OCI-LY7 (cell line): ENCODE measurements around the gene GOLGA6L10. TPM values are rescaled to one million over a fixed set of nuclear protein-coding genes. Genes with fewer than 3 reads are reported as not detected.
"Not testable (repeated sequence)": the region's sequence is repeated elsewhere in the genome, so short reads cannot be mapped to it uniquely, and the experiment has no call there.

Source experiments
- BruUV-seq: library from RNA; stranded (reverse); fragments of 400-500 nt; replicated peaks from 2 replicates; lab custom pipeline; 2021; lab: Mats Ljungman, UMichigan
- CTCF ChIA-PET: fragments of 300-600 bp; sonication (Branson Sonifier 250); formaldehyde crosslinking; loops from one replicate; lab custom pipeline; 2022; ENCODE audit warnings: antibody characterized with exemption; ENCODE audit not compliant: unreplicated experiment; lab: Charles Lee
- POLR2A ChIA-PET: fragments of 300-600 bp; sonication (Branson Sonifier 250); formaldehyde crosslinking; loops from one replicate; lab custom pipeline; 2022; ENCODE audit warnings: antibody characterized with exemption; lab: Charles Lee
- DNase-seq: peaks from one replicate; pipeline ENCODE4 v3.0.0-alpha.2; 2015; ENCODE audit warnings: low spot score
- H2AFZ ChIP-seq: fragments of 200-600 bp; sonication (generic), shearing (Covaris generic); 2 replicates; pipeline ENCODE4 v1.6.1; 2014; ENCODE audit warnings: mild to moderate bottlenecking, antibody characterized with exemption, low read length, moderate library complexity
- H3K27ac ChIP-seq: fragments of 200-600 bp; sonication (generic); 2 replicates; pipeline ENCODE4 v1.5.1; 2014; ENCODE audit warnings: mixed run types, low read depth, mild to moderate bottlenecking, moderate library complexity, low read length, inconsistent platforms; ENCODE audit not compliant: poor library complexity, severe bottlenecking
- H3K36me3 ChIP-seq: fragments of 200-600 bp; sonication (generic); 2 replicates; pipeline ENCODE4 v1.6.1; 2014; ENCODE audit warnings: mild to moderate bottlenecking, antibody characterized with exemption, low read length, moderate library complexity, mixed read lengths; ENCODE audit not compliant: insufficient read depth
- H3K4me1 ChIP-seq: fragments of 200-600 bp; sonication (generic); 2 replicates; pipeline ENCODE4 v1.5.1; 2014; ENCODE audit warnings: mild to moderate bottlenecking, low read length; ENCODE audit not compliant: insufficient read depth, poor library complexity, severe bottlenecking
- H3K4me2 ChIP-seq: fragments of 200-600 bp; sonication (generic); 2 replicates; pipeline ENCODE4 v1.6.1; 2014; ENCODE audit warnings: mild to moderate bottlenecking, low read length
- H3K4me3 ChIP-seq: fragments of 200-600 bp; sonication (generic); 2 replicates; pipeline ENCODE4 v1.5.1; 2014; ENCODE audit warnings: mild to moderate bottlenecking, low read depth, low read length; ENCODE audit not compliant: poor library complexity, severe bottlenecking
- H3K79me2 ChIP-seq: fragments of 200-600 bp; sonication (generic); 2 replicates; pipeline ENCODE4 v1.6.1; 2016; ENCODE audit warnings: low read depth, mild to moderate bottlenecking, low read length, moderate library complexity, mixed read lengths; ENCODE audit not compliant: insufficient read depth
- H3K9me2 ChIP-seq: fragments of 200-600 bp; sonication (generic); 2 replicates; pipeline ENCODE4 v1.6.1; 2016; ENCODE audit warnings: mild to moderate bottlenecking, low read length, mixed read lengths; ENCODE audit not compliant: insufficient read depth
- H3K9me3 ChIP-seq: fragments of 200-600 bp; sonication (generic); 2 replicates; pipeline ENCODE4 v1.6.1; 2014; ENCODE audit warnings: mild to moderate bottlenecking, mixed run types, low read length, mixed read lengths
- H4K20me1 ChIP-seq: fragments of 200-600 bp; sonication (generic); 2 replicates; pipeline ENCODE4 v1.6.1; 2014; ENCODE audit warnings: mild to moderate bottlenecking, antibody characterized with exemption, low read length, moderate library complexity, mixed read lengths; ENCODE audit not compliant: insufficient read depth
- EZH2phosphoT487 ChIP-seq: fragments of 200-600 bp; sonication (generic); IDR thresholded peaks from 2 replicates; pipeline ENCODE4 v1.6.1; 2018; ENCODE audit warnings: low read depth, borderline replicate concordance, mild to moderate bottlenecking, mixed run types, antibody characterized with exemption, low read length, moderate library complexity, mixed read lengths
- intact Hi-C: fragments of 100-400 bp; cut with micrococcal nuclease; formaldehyde crosslinking; loops from one replicate; pipeline ENCODE4 v1.10.0; 2022; ENCODE audit not compliant: unreplicated experiment
- total RNA-seq, 2 experiments: library from RNA; depleted of rRNA in 1 of 2; stranded (reverse); fragments of >200 nt in 1 of 2; shearing (Covaris generic) in 1 of 2; gene quantifications; 2 replicates each; pipeline ENCODE4 v1.2.3, GENCODE V29; 2014 to 2022
- TF ChIP-seq, protein P1 (sequence below): fragments of 200-600 bp; sonication (generic); conservative IDR thresholded peaks from 2 replicates; pipeline ENCODE4 v1.5.1; 2014; ENCODE audit warnings: mild to moderate bottlenecking, antibody characterized with exemption, low read length, moderate library complexity, mixed read lengths

Gene GOLGA6L10
- total RNA-seq, 2 experiments from 2014 or later, result 0.49 TPM; not detected in 1

DNA sequence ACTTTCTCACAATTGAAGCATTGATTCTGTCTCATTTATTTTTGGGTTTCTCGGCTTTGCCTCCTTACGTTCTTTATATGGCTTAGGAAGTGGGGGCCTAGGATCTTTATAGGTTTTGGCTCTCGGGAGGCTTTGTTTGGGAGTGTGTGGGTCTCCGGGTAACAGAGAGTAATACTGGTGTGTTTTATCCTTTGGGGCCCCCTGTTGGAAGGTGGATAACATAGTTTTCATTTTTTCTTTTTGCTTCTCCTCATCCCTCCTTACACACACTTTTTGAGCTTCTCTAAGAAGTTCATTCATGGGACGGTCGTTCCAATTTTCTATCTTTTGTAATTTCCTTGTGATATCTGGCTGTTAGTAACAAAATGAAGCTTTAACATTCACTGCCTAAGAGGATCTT lies 30.3 kb upstream of the GOLGA6L10 start:
- H3K4me2 ChIP-seq, intact Hi-C loops, POLR2A ChIA-PET, H3K27ac ChIP-seq, H3K79me2 ChIP-seq, H3K9me3 ChIP-seq, H2AFZ ChIP-seq, CTCF ChIA-PET, DNase-seq, BruUV-seq, H3K4me1 ChIP-seq, H3K36me3 ChIP-seq, H3K4me3 ChIP-seq, H3K9me2 ChIP-seq, H4K20me1 ChIP-seq: not testable (repeated sequence)
- TF ChIP-seq, protein P1, sequence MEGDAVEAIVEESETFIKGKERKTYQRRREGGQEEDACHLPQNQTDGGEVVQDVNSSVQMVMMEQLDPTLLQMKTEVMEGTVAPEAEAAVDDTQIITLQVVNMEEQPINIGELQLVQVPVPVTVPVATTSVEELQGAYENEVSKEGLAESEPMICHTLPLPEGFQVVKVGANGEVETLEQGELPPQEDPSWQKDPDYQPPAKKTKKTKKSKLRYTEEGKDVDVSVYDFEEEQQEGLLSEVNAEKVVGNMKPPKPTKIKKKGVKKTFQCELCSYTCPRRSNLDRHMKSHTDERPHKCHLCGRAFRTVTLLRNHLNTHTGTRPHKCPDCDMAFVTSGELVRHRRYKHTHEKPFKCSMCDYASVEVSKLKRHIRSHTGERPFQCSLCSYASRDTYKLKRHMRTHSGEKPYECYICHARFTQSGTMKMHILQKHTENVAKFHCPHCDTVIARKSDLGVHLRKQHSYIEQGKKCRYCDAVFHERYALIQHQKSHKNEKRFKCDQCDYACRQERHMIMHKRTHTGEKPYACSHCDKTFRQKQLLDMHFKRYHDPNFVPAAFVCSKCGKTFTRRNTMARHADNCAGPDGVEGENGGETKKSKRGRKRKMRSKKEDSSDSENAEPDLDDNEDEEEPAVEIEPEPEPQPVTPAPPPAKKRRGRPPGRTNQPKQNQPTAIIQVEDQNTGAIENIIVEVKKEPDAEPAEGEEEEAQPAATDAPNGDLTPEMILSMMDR, result 0 out of 2 replicates have a peak, but pooled peaks have one; percentile 40

DNA sequence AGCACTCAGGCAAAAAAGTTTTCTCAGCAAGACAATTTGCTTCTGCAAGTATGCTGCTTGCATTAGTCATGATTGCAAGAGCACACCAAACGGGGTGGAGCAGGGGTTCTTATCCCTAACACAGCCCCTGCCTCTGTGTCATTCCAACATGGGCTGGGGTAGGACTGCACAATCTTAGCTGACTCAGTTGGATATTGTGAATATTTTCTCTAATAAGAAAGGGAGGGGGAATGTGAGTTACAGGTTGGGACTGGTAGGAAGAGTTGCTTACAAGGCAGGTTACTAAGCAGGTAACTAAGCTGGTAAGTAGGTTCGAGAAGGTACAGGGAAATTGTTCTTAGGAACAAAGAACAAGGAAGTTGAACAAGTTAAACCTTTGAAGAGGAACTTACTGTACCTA lies 24.4 kb upstream of the GOLGA6L10 start:
- BruUV-seq, H3K79me2 ChIP-seq: not testable (repeated sequence)

DNA sequence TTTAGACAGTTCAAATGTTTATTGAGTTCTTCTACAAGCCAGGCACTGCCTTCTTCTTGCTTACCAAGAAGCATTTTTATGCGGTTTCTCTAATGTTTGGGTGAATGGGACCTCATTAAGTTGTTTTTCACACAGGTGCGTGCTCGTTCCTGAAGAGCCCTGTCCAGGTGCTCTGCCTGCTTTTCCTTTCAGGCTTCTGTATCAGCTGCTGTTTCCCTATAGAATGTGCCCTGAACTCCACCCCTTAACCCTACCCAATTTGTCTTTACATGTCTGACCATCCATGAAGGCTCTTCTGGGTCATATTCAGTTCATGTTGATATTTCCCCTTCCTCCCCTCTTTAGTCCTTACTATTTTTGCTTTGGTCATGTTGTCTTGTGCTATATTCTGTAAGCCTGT lies 22.4 kb upstream of the GOLGA6L10 start:
- TF ChIP-seq, protein P1, result no peak
- TF ChIP-seq EZH2phosphoT487, result no peak
- intact Hi-C loops, result no loop called here
- no peaks in the 10 kb centered on the region for H3K9me2 ChIP-seq
- CTCF ChIA-PET, result no interaction called here
- no peak overlapping the region for H3K4me3 ChIP-seq
- H3K79me2 ChIP-seq, result no peaks in the 10 kb centered on the region
- H3K4me2 ChIP-seq, result no peak overlapping the region
- no peaks in the 10 kb centered on the region for H4K20me1 ChIP-seq
- H2AFZ ChIP-seq, result no peak overlapping the region
- no TSS peak for BruUV-seq
- POLR2A ChIA-PET, result no interaction called here
- no peak for DNase-seq
- H3K9me3 ChIP-seq, result no peaks in the 10 kb centered on the region
- no peaks in the 10 kb centered on the region for H3K36me3 ChIP-seq
- H3K27ac ChIP-seq, result no peak overlapping the region
- H3K4me1 ChIP-seq, result no peaks in the 10 kb centered on the region

More for the DNA sequence above, 24.4 kb upstream of the GOLGA6L10 start:
- DNase-seq, intact Hi-C loops, H3K9me2 ChIP-seq, H3K4me1 ChIP-seq, CTCF ChIA-PET, H3K4me2 ChIP-seq, H3K9me3 ChIP-seq, H4K20me1 ChIP-seq, H3K4me3 ChIP-seq, H3K36me3 ChIP-seq, H2AFZ ChIP-seq, H3K27ac ChIP-seq, POLR2A ChIA-PET: not testable (repeated sequence)

DNA sequence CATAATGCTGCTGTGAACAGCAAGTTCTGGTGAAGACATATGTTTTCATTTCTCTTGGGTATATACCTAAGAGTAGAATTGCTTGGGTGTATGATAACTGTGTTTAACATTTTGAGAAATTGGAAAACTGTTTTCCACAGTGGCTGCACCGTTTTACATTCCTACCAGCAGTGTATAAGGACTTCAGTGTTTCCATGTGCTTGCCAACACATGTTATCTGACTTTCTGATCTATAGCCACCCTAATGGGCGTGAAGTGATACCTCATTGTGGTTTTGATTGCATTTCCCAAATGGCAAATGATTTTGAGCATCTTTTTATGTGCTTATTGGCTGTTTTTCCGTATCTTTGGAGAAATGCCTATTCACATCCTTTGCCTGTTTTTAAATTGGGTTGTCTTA lies 18.5 kb upstream of the GOLGA6L10 start:
- POLR2A ChIA-PET, H3K4me2 ChIP-seq, H3K36me3 ChIP-seq, H3K4me3 ChIP-seq, BruUV-seq, CTCF ChIA-PET, intact Hi-C loops, H4K20me1 ChIP-seq, H3K9me3 ChIP-seq, H3K79me2 ChIP-seq, H3K9me2 ChIP-seq, H3K27ac ChIP-seq, H3K4me1 ChIP-seq, DNase-seq, H2AFZ ChIP-seq: not testable (repeated sequence)
